BLaER1 treated with 17β-estradiol and CSF1 and Interleukin-3, amounts not matched to agents 10 nM and 100 nM (cell line): ENCODE results near the gene SNTA1.
A peak's percentile ranks its signal among the peaks of the same experiment; 100 is the strongest.
"Not testable (repeated sequence)": the region's sequence is repeated elsewhere in the genome, so short reads cannot be mapped to it uniquely, and the experiment has no call there.

ENCODE experiments used
- H3K27ac ChIP-seq, 11 experiments: shearing (Covaris generic); formaldehyde crosslinking; 2 replicates each; pipeline ENCODE4 v1.8.1; 2022
- H3K27me3 ChIP-seq, 11 experiments: shearing (Covaris generic); formaldehyde crosslinking; 2 replicates each; pipeline ENCODE4 v1.8.1; 2022
- H3K36me3 ChIP-seq, 11 experiments: shearing (Covaris generic); formaldehyde crosslinking; 2 replicates each; pipeline ENCODE4 v1.8.1; 2022
- H3K4me1 ChIP-seq, 10 experiments: shearing (Covaris generic); formaldehyde crosslinking; 2 replicates each; pipeline ENCODE4 v1.8.1; 2022
- H3K4me2 ChIP-seq, 11 experiments: shearing (Covaris generic); formaldehyde crosslinking; 2 replicates each; pipeline ENCODE4 v1.8.1; 2022
- H3K4me3 ChIP-seq, 10 experiments: shearing (Covaris generic); formaldehyde crosslinking; 2 replicates each; pipeline ENCODE4 v1.8.1; 2022
- H3K9ac ChIP-seq, 11 experiments: shearing (Covaris generic); formaldehyde crosslinking; 2 replicates each; pipeline ENCODE4 v1.8.1; 2022
- H3K9me3 ChIP-seq, 11 experiments: shearing (Covaris generic); formaldehyde crosslinking; replicated peaks in 1 of 11; 2 replicates each; pipeline ENCODE4 v1.8.1; 2022
- H4K20me1 ChIP-seq, 11 experiments: shearing (Covaris generic); formaldehyde crosslinking; 2 replicates each; pipeline ENCODE4 v1.8.1; 2022
- Cebpa-rat ChIP-seq, 11 experiments: shearing (Covaris generic); IDR thresholded peaks; 2 replicates each; pipeline ENCODE4 v1.8.1; 2022

SNTA1 gene

DNA sequence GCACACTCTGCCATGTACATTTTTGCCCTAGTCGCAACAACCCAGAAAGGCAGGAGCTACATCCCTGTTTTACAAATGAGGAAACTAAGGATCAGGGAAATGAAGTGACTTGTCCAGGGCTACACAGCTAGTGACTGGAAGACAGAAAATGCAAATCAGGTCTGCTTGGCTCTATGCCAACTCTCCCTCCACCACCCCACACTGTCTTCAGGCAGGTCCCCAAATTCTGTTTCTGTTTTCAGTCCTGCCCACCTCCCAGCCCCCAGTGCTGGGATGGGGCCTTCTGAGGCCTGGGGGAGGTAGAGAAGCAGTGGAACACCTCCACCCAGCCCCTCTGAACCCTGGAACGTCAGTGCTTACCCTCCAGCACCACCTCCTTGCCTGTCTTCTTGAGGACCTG lies 5.1 kb downstream of the SNTA1 start:
- Histone ChIP-seq H3K27me3 (peaks cover 0 to 13% (median 0%) of the 10 kb centered on the region in 11 experiments; a peak in 1 of 22 replicates), H3K9me3 (no peaks in the 10 kb centered on the region), H3K4me2 (peak overlapping the region in 2 of 11 experiments; percentile 19 to 49; a peak in 3 of 22 replicates), H3K27ac (peak overlapping the region in 1 of 11 experiments; percentile 35; a peak in 1 of 22 replicates), H4K20me1 (no peaks in the 10 kb centered on the region), H3K4me1 (peaks cover 14 to 67% (median 42%) of the 10 kb centered on the region in 10 experiments), H3K9ac (no peak overlapping the region), H3K4me3 (no peak overlapping the region), H3K36me3 (peaks cover 0 to 36% (median 3%) of the 10 kb centered on the region in 11 experiments; a peak in 7 of 22 replicates)
- no peak for TF ChIP-seq Cebpa-rat (IDR thresholded peaks at IDR 0.05)

- Histone ChIP-seq H4K20me1 (no peaks in the 10 kb centered on the region), H3K4me1 (peaks cover 6 to 61% (median 33%) of the 10 kb centered on the region in 10 experiments; a peak in 19 of 20 replicates), H3K27me3 (peaks cover 0 to 5% (median 0%) of the 10 kb centered on the region in 11 experiments; a peak in 1 of 22 replicates), H3K9ac (no peak overlapping the region), H3K4me2 (peak overlapping the region in 7 of 11 experiments; percentile 4 to 49 (median 32); a peak in 8 of 22 replicates), H3K4me3 (no peak overlapping the region), H3K36me3 (peaks cover 0 to 39% (median 3%) of the 10 kb centered on the region in 11 experiments; a peak in 8 of 22 replicates), H3K27ac (no peak overlapping the region), H3K9me3 (no peaks in the 10 kb centered on the region)
- TF ChIP-seq Cebpa-rat (IDR thresholded peaks at IDR 0.05), result no peak
Measured at GRCh38 chr20:33437141-33437911, 6.2 kb downstream of the SNTA1 start.

GRCh38 chr20:33434434-33434833 lies 9.1 kb downstream of the SNTA1 start:
- H3K4me2 ChIP-seq, result no peak overlapping the region

GRCh38 chr20:33433465-33434234 lies 9.9 kb downstream of the SNTA1 start:
- no peaks in the 10 kb centered on the region for H3K27me3 ChIP-seq
- 0 out of 22 replicates have a peak overlapping the region, but pooled peaks of 1 of the 11 experiments have one; percentile 4 for H3K27ac ChIP-seq
- no peak overlapping the region for H3K9ac ChIP-seq
- no peaks in the 10 kb centered on the region for H4K20me1 ChIP-seq
- no peak overlapping the region for H3K4me3 ChIP-seq
- no peaks in the 10 kb centered on the region for H3K9me3 ChIP-seq
- peak overlapping the region in 3 of 11 experiments; percentile 3 to 16 (median 6); a peak in 4 of 22 replicates for H3K4me2 ChIP-seq
- TF ChIP-seq Cebpa-rat (IDR thresholded peaks at IDR 0.05), result no peak
- peaks cover 0 to 25% (median 11%) of the 10 kb centered on the region in 10 experiments; a peak in 15 of 20 replicates for H3K4me1 ChIP-seq
- H3K36me3 ChIP-seq, result peaks cover 0 to 43% (median 3%) of the 10 kb centered on the region in 11 experiments; a peak in 9 of 22 replicates

More at GRCh38 chr20:33434434-33434833, 9.1 kb downstream of the SNTA1 start:
- H3K27me3 ChIP-seq, result no peaks in the 10 kb centered on the region
- TF ChIP-seq Cebpa-rat (IDR thresholded peaks at IDR 0.05), result no peak
- H3K36me3 ChIP-seq, result peaks cover 0 to 44% (median 3%) of the 10 kb centered on the region in 11 experiments; a peak in 9 of 22 replicates
- H3K27ac ChIP-seq, result no peak overlapping the region
- H3K9ac ChIP-seq, result no peak overlapping the region
- no peaks in the 10 kb centered on the region for H4K20me1 ChIP-seq
- H3K4me1 ChIP-seq, result peaks cover 0 to 32% (median 12%) of the 10 kb centered on the region in 10 experiments; a peak in 15 of 20 replicates
- no peak overlapping the region for H3K4me3 ChIP-seq
- no peaks in the 10 kb centered on the region for H3K9me3 ChIP-seq

DNA sequence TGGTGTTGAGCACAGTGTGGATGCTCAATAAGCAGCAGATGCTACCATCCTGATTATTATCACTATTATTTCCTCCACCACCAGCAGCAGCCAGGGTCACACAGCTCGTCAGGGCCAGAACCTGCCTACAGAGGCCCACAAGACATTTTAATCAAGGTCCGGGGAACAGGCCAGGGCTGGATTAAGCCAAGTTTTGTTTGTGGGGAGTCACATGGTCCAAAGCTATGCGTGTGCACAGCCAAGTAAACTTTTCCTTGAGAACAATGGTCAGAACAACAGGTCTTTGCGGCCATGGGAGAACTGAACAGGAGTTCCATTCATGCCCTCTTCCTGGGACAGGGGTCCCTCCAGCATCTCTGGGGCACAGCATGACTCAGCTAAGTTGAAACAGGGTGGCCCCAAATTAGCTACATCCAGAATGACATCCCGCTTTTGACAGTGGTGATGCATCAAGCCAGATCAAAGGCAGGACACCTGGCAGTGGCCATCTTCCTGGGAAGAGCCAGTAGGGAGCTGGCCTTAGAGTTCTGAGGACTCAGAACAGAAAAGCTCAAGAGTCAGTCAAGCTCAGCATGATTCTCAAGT lies 11.7 kb downstream of the SNTA1 start:
- Histone ChIP-seq H3K27me3 (no peaks in the 10 kb centered on the region), H3K4me3 (no peak overlapping the region), H3K4me1 (peaks cover 0 to 9% (median 3%) of the 10 kb centered on the region in 10 experiments; a peak in 9 of 20 replicates), H3K9ac (no peak overlapping the region), H3K36me3 (peaks cover 0 to 31% (median 3%) of the 10 kb centered on the region in 11 experiments; a peak in 9 of 22 replicates), H3K27ac (no peak overlapping the region), H3K9me3 (no peaks in the 10 kb centered on the region), H4K20me1 (no peaks in the 10 kb centered on the region), H3K4me2 (no peak overlapping the region)
- no peak for TF ChIP-seq Cebpa-rat (IDR thresholded peaks at IDR 0.05)

GRCh38 chr20:33423875-33424274 lies 19.7 kb downstream of the SNTA1 start:
- H3K27me3 ChIP-seq, H3K4me3 ChIP-seq, H3K36me3 ChIP-seq, H3K9me3 ChIP-seq, H4K20me1 ChIP-seq: not testable (repeated sequence)
- peaks cover 5 to 16% (median 12%) of the 10 kb centered on the region in 10 experiments; a peak in 16 of 20 replicates for H3K4me1 ChIP-seq
- 0 out of 22 replicates have a peak overlapping the region, but pooled peaks of 1 of the 11 experiments have one; percentile 18 for H3K9ac ChIP-seq
- peak overlapping the region in 1 of 11 experiments; percentile 49; a peak in 2 of 22 replicates for H3K4me2 ChIP-seq
- peak overlapping the region in 3 of 11 experiments; percentile 9 to 69 (median 57); a peak in 3 of 22 replicates for H3K27ac ChIP-seq

DNA sequence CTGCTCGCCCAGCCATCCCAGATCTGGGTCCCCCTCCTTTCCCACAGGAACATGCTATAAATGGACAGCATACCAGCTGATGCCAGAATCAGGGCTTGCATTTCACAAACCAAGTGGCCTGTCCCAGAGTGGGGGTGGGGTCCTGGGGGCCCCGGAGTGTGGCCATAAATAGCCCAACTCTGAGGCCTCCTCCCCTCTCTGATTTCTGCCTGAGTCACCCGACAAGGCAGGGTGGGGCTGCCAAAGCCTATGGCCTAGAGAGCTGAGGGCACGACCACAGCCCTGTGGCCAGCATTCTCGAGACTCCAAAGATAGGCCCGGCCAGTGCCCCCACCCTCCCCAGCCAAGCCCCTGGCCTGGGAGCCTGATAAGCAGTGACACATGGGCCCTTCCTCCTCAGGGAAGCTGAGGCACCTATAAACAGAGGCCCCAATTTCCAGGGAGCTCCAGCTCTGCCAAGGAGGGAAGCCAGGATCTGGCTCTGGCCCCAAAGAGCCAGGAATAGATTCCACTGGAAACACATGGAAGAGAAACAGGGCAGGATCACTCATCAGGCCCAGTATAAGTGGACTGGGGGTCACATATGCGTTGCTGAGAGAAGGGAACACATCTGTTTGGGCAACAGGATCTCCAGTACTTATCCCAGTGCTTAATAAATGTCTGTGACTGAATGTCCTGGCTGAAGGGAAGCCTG lies 20.3 kb downstream of the SNTA1 start:
- Histone ChIP-seq H3K27me3 (no peaks in the 10 kb centered on the region), H3K9ac (peak overlapping the region in 6 of 11 experiments; percentile 18 to 42 (median 32); a peak in 6 of 22 replicates), H4K20me1 (no peaks in the 10 kb centered on the region), H3K9me3 (no peaks in the 10 kb centered on the region), H3K27ac (peak overlapping the region in 9 of 11 experiments; percentile 3 to 69 (median 14); a peak in 10 of 22 replicates), H3K36me3 (peaks cover 0 to 10% (median 0%) of the 10 kb centered on the region in 11 experiments; a peak in 3 of 22 replicates), H3K4me3 (no peak overlapping the region), H3K4me2 (peak overlapping the region in 8 of 11 experiments; percentile 4 to 59 (median 30); a peak in 11 of 22 replicates), H3K4me1 (peaks cover 5 to 17% (median 13%) of the 10 kb centered on the region in 10 experiments; a peak in 16 of 20 replicates)
- TF ChIP-seq Cebpa-rat (IDR thresholded peaks at IDR 0.05), result no peak
